Measurements from ENCODE around the gene TECPR2.

DNA sequence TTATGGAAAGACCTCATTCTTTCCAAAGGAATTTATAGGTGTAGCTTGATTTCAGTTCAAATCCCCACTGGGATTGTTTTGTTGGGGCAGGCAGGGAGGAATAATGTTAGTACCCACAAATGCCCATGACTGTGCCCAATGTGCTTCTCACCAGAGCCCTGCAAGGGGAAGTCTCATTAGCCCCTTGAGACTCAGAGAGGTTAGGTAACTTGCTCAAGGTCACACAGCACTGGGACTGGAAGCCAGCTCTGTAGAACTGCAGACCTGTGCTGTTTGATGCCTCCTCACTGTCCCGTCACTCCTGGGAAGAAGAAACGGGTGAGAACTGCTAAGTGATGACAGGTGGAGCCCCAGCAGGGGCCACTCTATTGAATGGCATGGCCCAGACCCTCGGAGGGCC is 138.0 kb downstream of the TECPR2 start:
- TF ChIP-seq CTCF (IDR thresholded peaks at IDR 0.05): no peak
- TF ChIP-seq EZH2 (IDR thresholded peaks at IDR 0.05): no peak
- no peak for TF ChIP-seq EZH2phosphoT487 (IDR thresholded peaks at IDR 0.05)

All from neural progenitor cell (in vitro differentiated cells).